Omental fat pad (tissue), 4 donors: ENCODE measurements around the gene KCNH5. TPM values are rescaled to one million over a fixed set of nuclear protein-coding genes. Genes with fewer than 3 reads are reported as not detected.

Experiments used
- ATAC-seq: fragments of 150-250 bp; one replicate; pipeline ENCODE4 v1.9.1; 2016; ENCODE audit warnings: mild to moderate bottlenecking, moderate library complexity; ENCODE audit not compliant: low FRiP score
- DNase-seq: peaks from one replicate; pipeline ENCODE4 v3.0.0-alpha.2; 2019; ENCODE audit warnings: low spot score
- total RNA-seq, 4 donors: library from RNA; depleted of rRNA; stranded (reverse); fragments of >200 nt; gene quantifications; one replicate each; pipeline ENCODE4 v1.1.0, GENCODE V29; 2016
- TF ChIP-seq, protein P1 (sequence below), 3 donors: fragments of 450-650 bp; IDR thresholded peaks; one replicate each; pipeline ENCODE4 v1.5.1; 2016 to 2017; ENCODE audit warnings: antibody characterized with exemption in 3 of 3, mild to moderate bottlenecking in 3 of 3, moderate library complexity in 2 of 3

KCNH5 gene
- total RNA-seq, 4 donors from 2014 or later: 1.1 to 6.2 (median 1.1) TPM; not detected in 1

DNA sequence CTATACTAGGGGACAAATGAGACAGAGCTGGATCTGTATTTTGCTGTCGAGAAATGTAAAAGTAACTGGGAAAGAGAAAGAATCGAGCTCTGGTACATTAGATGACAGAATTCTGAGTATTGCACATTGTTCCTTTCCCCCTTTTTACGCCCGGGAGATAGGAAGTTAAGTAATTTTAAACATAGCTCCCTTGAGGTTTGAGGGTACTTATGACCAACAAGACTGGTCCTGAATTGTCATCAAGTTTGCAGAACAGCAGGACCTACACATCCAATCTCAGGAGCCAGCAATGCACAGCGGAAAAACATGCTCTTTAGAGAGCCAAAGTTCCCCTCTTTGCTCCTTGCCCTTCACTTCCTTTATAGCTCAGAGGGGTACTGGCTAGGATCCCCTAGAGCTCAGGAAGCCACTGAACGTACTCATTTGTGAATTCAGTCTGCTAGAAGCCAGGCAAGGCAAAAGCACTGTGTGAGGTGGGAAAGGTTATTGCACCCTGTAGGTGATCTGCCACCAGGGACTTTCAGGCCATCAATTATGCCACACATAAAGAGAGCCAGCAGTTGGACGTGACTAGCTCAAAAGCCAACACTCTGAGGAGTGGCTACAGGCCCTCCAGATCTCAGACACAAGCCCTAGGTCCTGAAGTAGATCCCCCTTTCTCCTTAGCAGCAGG lies 333.8 kb downstream of the KCNH5 start:
- no peak for DNase-seq
- TF ChIP-seq, protein P1, sequence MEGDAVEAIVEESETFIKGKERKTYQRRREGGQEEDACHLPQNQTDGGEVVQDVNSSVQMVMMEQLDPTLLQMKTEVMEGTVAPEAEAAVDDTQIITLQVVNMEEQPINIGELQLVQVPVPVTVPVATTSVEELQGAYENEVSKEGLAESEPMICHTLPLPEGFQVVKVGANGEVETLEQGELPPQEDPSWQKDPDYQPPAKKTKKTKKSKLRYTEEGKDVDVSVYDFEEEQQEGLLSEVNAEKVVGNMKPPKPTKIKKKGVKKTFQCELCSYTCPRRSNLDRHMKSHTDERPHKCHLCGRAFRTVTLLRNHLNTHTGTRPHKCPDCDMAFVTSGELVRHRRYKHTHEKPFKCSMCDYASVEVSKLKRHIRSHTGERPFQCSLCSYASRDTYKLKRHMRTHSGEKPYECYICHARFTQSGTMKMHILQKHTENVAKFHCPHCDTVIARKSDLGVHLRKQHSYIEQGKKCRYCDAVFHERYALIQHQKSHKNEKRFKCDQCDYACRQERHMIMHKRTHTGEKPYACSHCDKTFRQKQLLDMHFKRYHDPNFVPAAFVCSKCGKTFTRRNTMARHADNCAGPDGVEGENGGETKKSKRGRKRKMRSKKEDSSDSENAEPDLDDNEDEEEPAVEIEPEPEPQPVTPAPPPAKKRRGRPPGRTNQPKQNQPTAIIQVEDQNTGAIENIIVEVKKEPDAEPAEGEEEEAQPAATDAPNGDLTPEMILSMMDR (IDR thresholded peaks at IDR 0.05): no peak
- no peak for ATAC-seq

DNA sequence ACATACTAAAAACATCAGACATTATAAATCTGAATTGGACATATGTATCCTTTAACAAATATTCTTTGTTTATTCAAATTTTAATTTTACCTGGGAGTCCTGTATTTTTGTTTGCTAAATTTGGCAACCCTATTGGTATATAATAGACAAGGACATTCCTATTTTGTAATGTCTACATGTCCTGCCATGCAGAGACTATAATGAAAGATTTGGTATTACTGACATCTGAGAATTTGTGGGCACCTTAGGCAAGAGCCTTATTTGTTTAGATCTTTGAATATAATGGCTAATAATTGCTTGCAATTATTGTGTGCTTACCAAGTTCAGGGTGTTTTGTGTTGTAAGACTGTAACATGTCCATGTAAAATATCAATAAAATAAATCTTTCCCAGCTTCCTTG lies 334.4 kb downstream of the KCNH5 start:
- ATAC-seq (no peak), DNase-seq (no peak)
- TF ChIP-seq, protein P1 (IDR thresholded peaks at IDR 0.05): no peak

DNA sequence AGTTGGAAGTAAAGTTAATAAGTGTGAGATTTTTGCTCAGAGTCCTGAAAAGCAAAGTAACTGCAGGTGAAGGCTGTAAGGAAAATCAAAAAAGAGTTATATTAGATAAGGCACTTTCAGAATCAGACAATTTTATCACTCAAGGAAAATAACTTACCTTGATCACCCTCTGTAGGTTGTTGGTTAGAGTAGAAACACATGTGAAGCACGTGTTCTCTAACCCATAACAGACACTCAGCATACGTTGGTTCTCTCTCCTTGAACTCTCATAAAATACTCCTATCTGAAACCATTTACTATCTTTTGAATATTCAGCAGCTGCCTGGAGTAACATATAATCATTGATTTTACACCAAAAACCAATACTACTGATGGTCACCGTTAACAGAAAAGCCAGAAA lies 335.5 kb downstream of the KCNH5 start:
- ATAC-seq: no peak
- TF ChIP-seq, protein P1 (IDR thresholded peaks at IDR 0.05): no peak

DNA sequence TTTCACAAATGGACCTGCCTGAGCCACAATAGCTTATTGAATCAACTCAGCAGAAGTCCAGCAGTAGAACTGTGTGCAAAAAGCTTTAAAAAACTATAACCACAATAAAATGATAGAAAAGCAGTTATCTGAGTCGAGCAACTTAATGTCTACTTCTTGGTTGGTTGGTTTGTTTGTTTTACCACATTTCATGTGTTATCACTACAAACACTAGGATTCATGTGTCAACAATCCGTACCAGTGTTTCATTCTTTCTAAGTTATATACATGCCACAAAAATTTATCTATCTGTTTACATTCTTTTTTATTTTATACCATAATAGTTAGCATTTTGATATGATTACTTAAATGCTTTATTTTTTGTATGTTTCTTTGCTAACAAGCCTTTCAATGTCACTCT lies 339.0 kb downstream of the KCNH5 start:
- ATAC-seq (no peak), DNase-seq (no peak)
- TF ChIP-seq, protein P1 (IDR thresholded peaks at IDR 0.05): no peak

More for the DNA sequence above, 335.5 kb downstream of the KCNH5 start:
- DNase-seq: no peak

DNA sequence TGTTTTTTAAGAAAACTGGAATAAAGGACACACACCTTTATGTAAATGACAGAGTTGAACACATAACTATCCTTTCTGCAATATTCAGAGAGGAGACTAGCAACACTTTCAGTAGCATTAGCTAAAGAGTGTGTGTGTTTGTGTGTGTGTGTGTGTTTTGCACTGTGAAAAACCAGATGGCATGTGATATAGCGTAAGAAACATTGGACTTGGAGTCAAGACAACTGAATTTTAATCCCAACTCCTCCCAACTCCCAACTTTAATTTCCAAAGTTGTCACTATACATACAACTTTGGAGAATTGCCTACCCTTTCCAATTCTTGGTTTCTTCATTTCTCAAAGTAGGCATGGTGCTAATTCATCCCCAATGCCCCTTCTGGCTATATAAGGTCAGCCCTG lies 347.8 kb downstream of the KCNH5 start:
- DNase-seq (no peak), ATAC-seq (no peak)
- TF ChIP-seq, protein P1 (IDR thresholded peaks at IDR 0.05): no peak

DNA sequence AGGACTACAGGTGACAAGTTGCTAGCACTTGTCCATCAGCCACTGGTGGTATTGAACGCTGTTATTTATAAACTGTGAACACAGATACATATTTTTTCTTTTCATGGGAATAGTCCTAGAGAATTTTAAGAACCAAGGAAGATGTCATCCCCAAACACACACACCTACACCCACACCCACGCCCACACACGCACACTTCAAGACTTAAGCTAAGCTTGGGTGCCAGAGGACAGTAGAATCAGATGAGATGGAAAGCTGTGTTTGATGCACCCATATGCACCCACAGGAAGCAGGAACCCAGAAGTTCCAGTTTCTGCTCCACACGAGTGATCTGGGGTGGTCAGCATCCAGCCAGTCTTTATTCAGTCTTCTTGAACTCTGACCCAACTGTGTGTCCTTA lies 348.3 kb downstream of the KCNH5 start:
- ATAC-seq (no peak), DNase-seq (no peak)
- TF ChIP-seq, protein P1 (IDR thresholded peaks at IDR 0.05): no peak

DNA sequence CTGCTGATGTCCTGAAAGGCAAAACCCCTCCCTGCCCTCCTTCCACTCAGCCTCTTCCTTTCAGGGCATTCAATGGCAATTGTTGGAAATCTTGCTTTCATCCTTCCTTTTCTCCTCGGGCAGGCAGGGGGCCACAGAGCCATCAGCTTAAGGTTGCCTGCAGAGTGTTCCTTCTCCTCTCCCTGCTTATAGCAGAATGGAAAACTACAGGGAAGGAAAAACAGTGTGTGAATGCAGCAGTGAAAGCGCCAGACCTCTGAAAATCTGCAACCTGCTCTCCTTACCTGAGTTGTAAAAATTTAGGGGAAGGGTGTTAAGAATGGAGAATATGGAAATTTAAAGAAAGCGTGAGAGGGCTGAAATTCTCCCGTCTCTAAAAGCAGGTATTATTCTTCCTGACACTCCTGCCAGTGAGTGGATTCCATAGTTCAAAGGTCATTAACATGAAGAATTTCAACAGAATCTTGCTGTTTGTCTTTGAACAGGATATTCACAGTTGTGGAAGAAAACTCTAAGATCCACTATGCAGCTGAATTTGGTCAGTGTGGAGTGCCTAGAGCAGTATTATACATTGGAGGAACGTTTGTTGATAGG lies 348.8 kb downstream of the KCNH5 start:
- no peak for ATAC-seq
- DNase-seq: no peak
- TF ChIP-seq, protein P1 (IDR thresholded peaks at IDR 0.05): no peak
